HepG2 (cell line): ENCODE measurements around the gene STIMATE.

ENCODE experiments used
- ZHX1 ChIP-seq: sonication (generic); formaldehyde crosslinking; IDR thresholded peaks from 2 replicates; pipeline ENCODE4 v1.8.1; 2022; ENCODE audit warnings: low read depth, mild to moderate bottlenecking, missing genetic modification reagents
- ZNF24 ChIP-seq: fragments of 450-650 bp; IDR thresholded peaks from 2 replicates; pipeline ENCODE4 v1.6.1; 2017; ENCODE audit warnings: antibody characterized with exemption, mild to moderate bottlenecking

- TF ChIP-seq ZNF24 (no peak), ZHX1 (no peak)
These were observed 11.2 kb downstream of the STIMATE start for GRCh38 chr3:52886049-52886730.
